DMS79 (cell line): ENCODE measurements around the gene OR10T2.
"Not testable (repeated sequence)": the region's sequence is repeated elsewhere in the genome, so short reads cannot be mapped to it uniquely, and the experiment has no call there.

Experiments
- DNase-seq: peaks from one replicate; lab custom pipeline; 2025; lab: John Stamatoyannopoulos, UW

The OR10T2 gene, protein sequence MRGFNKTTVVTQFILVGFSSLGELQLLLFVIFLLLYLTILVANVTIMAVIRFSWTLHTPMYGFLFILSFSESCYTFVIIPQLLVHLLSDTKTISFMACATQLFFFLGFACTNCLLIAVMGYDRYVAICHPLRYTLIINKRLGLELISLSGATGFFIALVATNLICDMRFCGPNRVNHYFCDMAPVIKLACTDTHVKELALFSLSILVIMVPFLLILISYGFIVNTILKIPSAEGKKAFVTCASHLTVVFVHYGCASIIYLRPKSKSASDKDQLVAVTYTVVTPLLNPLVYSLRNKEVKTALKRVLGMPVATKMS

DNA sequence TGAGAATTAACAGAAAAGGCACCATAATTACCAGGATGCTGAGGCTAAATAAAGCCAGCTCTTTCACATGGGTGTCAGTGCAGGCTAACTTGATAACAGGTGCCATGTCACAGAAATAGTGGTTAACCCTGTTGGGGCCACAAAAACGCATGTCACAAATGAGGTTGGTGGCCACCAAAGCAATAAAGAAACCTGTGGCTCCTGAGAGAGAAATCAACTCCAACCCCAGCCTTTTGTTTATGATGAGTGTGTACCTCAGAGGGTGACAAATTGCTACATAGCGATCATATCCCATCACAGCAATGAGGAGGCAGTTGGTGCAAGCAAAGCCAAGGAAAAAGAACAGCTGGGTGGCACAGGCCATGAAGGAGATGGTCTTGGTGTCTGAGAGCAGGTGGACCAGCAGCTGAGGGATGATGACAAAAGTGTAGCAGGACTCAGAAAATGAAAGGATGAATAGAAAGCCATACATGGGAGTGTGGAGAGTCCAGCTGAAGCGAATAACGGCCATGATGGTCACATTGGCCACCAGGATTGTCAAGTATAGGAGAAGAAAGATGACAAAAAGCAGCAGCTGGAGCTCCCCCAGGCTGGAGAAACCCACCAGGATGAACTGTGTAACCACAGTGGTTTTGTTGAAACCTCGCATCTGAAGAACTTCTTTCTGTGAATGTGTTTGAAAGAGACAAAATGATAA lies at the start of gene OR10T2:
OR10T2 (minus strand) TSS at position 649 of the 697 bp plus-strand sequence; CDS start at position 649, 0 bp downstream.
- DNase-seq = no peak

- no peak for DNase-seq
Observed at GRCh38 chr1:158445376-158445775, 46.1 kb upstream of the OR10T2 start.

GRCh38 chr1:158434741-158435140 lies 35.5 kb upstream of the OR10T2 start:
- no peak for DNase-seq

GRCh38 chr1:158430163-158430562 lies 30.9 kb upstream of the OR10T2 start:
- DNase-seq = not testable (repeated sequence)

DNA sequence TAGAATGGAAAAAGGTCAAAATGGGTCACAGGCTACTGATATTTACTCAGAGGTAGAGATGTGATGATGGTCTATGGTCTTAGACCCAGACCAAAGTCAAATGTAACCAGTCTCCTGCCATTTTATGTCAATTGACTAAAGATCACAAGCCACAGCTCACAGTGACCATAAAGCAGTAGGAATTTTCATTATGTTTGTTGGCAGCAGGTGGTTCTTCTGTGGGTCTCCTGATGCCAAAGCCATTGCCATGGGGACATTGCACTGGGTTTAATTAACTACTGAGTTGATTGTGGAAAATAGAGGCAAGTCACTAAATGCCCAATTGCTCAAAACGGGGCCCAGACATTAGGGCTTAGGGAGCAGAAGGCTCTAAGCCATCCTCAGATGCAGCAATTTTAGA lies 26.9 kb upstream of the OR10T2 start, which contains the start of gene OR10K2:
OR10K2 (minus strand) TSS at position 101 of the 400 bp plus-strand sequence. CDS start 5,371 bp downstream, outside the sequence.
- DNase-seq = no peak

GRCh38 chr1:158425027-158425426 lies 25.8 kb upstream of the OR10T2 start:
- no peak for DNase-seq

GRCh38 chr1:158422212-158422611 lies 22.9 kb upstream of the OR10T2 start:
- DNase-seq = no peak

GRCh38 chr1:158417586-158417985 lies 18.3 kb upstream of the OR10T2 start:
- no peak for DNase-seq

- DNase-seq = no peak
Observed at GRCh38 chr1:158414651-158415345, 15.5 kb upstream of the OR10T2 start.

GRCh38 chr1:158407092-158407491 lies 7.8 kb upstream of the OR10T2 start:
- DNase-seq = no peak

DNA sequence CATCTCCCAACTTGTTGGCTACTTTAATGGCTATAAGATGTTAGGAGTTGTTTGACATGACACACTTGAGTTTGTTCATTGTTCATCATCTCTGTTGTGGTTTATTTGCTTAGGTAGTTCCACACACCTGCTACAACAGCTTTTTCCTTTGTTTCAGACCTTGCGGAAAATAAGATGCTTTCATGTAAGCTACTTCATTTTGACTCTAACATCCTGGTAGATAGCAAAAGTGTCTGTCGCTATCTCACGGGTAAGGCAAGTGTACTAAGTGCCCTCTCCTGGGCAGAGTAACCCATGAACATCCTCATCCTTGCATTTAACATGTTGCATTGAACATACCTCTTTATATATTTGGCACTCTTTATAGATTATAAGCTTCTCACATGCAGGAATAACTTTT lies 1.6 kb upstream of the OR10T2 start:
- DNase-seq = no peak

DNA sequence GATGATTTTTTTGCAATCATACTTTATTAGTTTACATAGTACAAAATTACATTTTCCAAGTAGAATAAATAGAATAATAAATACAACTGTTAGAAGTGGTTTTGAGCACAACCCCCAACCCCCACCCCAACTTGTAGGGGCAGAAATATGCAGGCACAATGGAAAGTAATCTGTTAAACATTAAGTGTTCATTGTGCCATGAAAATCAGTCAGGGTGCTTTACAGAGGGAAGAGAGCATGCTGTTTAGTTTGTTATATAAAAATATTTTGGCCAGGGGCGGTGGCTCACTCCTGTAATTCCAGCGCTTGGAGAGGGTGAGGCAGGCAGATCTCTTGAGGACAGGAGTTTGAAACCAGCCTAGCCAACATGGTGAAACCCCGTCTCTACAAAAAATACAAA lies 2.6 kb downstream of the OR10T2 start:
- DNase-seq = no peak

DNA sequence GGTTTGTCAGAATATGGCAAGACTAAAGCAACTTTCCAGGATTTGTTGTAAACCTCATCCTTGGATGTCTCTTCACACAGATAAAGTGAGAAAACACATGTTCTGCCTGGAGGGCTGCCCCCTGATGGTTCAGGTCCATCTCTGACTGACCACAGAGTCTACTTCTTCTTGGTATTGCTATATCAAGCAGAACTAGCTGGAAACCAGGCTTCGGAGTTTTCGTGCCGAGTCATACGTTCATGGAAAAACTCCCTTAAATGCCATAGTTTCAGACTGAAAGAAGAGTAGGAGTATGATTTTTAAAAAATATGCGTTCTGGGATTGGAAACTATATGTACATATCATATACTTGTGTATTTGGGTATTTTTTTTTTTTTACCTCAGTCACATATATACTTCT lies 5.8 kb downstream of the OR10T2 start:
- no peak for DNase-seq

- no peak for DNase-seq
Observed at GRCh38 chr1:158391099-158391498, 8.2 kb downstream of the OR10T2 start.

- DNase-seq = no peak
Observed at GRCh38 chr1:158390331-158390730, 8.9 kb downstream of the OR10T2 start.

DNA sequence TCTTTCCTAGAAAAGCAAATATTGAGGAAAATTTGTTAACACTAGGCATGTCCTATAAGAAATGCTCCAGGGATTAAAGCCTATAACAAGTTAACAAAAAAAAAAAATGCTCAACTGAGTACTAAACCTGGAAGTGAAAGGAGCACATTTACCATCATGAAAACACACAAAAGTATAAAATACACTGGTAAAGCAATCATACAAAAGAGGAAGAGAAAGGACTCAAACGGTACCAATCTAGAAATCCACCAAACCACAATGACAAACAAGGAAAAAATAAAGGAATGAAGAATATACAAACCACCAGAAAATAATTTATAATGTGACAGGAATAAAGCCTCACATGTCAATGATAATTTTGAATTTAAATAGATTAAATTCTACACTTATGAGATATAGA lies 24.4 kb downstream of the OR10T2 start:
- no peak for DNase-seq

DNA sequence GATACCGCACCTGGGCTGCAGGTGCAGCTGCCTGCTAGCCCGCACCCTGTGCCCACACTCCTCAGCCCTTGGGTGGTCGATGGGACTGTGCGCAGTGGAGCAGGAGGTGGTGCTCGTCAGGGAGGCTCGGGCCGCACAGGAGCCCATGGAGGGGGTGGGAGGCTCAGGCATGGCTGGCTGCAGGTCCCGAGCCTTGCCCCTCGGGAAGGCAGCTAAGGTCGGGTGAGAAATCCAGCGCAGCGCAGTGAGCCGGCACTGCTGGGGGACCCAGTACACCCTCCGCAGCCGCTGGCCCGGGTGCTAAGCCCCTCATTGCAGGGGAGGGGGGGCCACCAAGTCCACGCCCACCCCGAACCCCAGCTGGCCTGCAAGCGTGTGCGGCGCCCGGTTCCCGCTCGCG lies 25.2 kb downstream of the OR10T2 start:
- not testable (repeated sequence) for DNase-seq

DNA sequence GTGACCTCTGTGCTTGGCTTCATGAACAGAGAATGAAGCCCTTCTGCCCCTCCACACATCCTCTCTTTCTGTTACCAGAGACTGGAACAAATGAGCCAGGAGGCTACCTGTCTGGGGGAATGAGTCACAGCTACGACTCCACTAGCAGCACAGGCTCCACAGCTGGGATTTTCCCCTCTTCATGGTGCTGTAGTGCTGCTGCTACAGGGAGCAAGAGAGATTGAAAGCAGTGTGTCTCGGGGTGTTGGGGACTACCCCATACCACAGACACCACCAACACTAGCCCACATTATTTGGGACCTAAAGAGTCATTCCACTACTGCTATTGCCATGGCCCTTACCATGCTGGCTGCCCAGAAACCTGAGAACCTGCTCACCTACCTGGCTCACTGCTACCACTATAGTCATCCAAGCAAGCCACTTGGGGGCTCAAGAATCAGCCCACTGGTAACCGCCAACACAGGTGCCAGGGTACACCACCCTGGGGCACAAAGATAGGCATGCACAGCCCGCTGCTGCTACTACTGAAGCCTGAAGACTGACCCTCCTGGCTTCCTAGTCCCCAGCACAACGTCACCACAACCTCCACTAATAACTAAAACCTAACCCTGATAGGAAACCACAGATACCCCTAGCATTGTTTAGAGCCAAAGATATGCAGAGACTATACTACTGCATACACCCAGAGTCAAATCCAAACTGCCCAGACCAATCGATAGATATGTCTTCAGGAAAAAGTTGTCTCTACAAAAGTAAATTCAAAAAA lies 27.9 kb downstream of the OR10T2 start:
- no peak for DNase-seq

- DNase-seq = no peak
Observed at GRCh38 chr1:158366783-158367182, 32.5 kb downstream of the OR10T2 start.

GRCh38 chr1:158362941-158363340 lies 36.3 kb downstream of the OR10T2 start:
- no peak for DNase-seq

GRCh38 chr1:158362482-158362881 lies 36.8 kb downstream of the OR10T2 start:
- DNase-seq = no peak

DNA sequence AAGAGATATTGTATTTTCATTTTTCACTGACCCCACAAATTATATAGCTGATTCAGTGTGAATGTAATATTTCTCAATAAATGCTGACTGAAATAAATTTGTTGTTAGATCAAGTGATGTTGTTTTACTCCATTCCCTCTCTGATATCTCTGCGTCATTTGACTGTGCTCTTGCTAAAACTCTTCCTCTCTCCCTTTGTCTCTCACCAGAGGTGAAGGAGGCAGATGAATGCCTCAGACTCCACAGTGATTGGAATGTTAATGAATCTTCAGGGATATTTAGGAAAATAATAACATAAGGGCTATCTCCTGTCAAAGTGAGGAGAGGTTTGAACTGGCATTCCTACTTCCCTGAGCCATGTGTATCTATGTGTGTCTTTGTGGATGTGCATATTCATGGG lies 41.8 kb downstream of the OR10T2 start:
- no peak for DNase-seq
